COLO668 (cell line): ENCODE measurements around the gene ZFAND3.

Experiments used
- DNase-seq: peaks from one replicate; lab custom pipeline; 2025; ENCODE audit not compliant: unreplicated experiment; lab: John Stamatoyannopoulos, UW

The ZFAND3 gene

GRCh38 chr6:38148606-38149005, 329.1 kb downstream of the ZFAND3 start:
- no peak for DNase-seq

GRCh38 chr6:38149531-38149930, 330.0 kb downstream of the ZFAND3 start:
- DNase-seq, result no peak

GRCh38 chr6:38150021-38150420, 330.5 kb downstream of the ZFAND3 start:
- DNase-seq, result no peak

- no peak for DNase-seq
These were observed 331.3 kb downstream of the ZFAND3 start for GRCh38 chr6:38150681-38151296.

GRCh38 chr6:38151580-38152500, 332.3 kb downstream of the ZFAND3 start:
- DNase-seq, result no peak

- no peak for DNase-seq
These were observed 333.1 kb downstream of the ZFAND3 start for GRCh38 chr6:38152620-38153019.

GRCh38 chr6:38153076-38153797, 333.7 kb downstream of the ZFAND3 start:
- no peak for DNase-seq

GRCh38 chr6:38153798-38154345, 334.3 kb downstream of the ZFAND3 start:
- DNase-seq, result no peak

GRCh38 chr6:38154731-38155130, 335.2 kb downstream of the ZFAND3 start:
- no peak for DNase-seq

- DNase-seq, result no peak
These were observed 335.6 kb downstream of the ZFAND3 start for GRCh38 chr6:38155144-38155543.

GRCh38 chr6:38155621-38156204, 336.2 kb downstream of the ZFAND3 start:
- no peak for DNase-seq

- no peak for DNase-seq
These were observed 337.5 kb downstream of the ZFAND3 start for GRCh38 chr6:38156818-38157565.

GRCh38 chr6:38157905-38158304, 338.4 kb downstream of the ZFAND3 start:
- no peak for DNase-seq

- DNase-seq, result no peak
These were observed 339.3 kb downstream of the ZFAND3 start for GRCh38 chr6:38158762-38159350.

GRCh38 chr6:38159596-38159995, 340.1 kb downstream of the ZFAND3 start:
- DNase-seq, result no peak

- DNase-seq, result no peak
These were observed 341.3 kb downstream of the ZFAND3 start for GRCh38 chr6:38160831-38161230.

- no peak for DNase-seq
These were observed 341.8 kb downstream of the ZFAND3 start for GRCh38 chr6:38161331-38161730.

GRCh38 chr6:38161754-38162492, 342.4 kb downstream of the ZFAND3 start:
- no peak for DNase-seq

- no peak for DNase-seq
These were observed 343.1 kb downstream of the ZFAND3 start for GRCh38 chr6:38162493-38163185.
